ENCODE measurements around the gene IFI27L1.

Gene IFI27L1

DNA sequence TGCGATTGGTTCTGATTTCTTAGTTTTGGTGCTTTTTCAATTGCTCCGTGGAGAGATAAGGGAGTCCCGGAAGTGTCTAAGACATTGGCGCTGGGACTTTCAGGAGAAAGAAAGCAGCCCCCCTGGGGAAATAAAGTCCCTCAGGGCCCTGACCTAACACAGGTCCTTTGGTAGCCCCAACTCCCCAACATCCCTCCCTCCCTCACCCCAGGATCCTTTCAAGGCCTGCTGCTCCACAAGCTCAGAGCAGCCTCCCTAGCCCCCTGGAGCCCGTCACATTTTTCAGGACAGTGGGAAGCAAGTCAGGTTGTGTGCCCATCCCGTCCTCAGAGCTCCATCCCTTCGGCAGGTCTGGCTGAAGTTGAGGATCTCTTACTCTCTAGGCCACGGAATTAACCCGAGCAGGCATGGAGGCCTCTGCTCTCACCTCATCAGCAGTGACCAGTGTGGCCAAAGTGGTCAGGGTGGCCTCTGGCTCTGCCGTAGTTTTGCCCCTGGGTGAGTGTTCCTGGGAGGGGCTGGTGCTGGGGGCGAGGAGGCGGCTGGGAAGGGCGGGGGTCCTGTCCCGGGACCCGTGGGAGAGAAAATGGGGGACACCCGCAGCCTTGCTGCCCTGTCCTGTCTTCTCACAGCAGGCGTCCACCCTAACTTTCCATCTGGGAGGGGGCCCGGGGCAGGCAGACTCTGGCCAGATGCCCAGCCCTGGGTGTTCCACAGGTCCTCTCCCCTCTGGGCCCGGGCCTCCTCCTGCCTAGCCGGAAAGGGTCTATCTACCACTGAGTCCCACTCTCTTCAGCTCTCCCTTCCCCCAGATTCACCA, 30.4 kb downstream of the IFI27L1 start:
- no peak overlapping the region for H3K4me2 ChIP-seq (ENCODE audit: low read depth, low read length)

GRCh38 chr14:94112513-94113063, 31.5 kb downstream of the IFI27L1 start:
- no peak for DNase-seq
- TF ChIP-seq EZH2phosphoT487 (IDR thresholded peaks at IDR 0.05; ENCODE audit: low read length), result no peak
- TF ChIP-seq CTCF (IDR thresholded peaks at IDR 0.05; ENCODE audit: low read length), result no peak
- TF ChIP-seq EZH2 (optimal IDR thresholded peaks at IDR 0.05; ENCODE audit: low read depth, low read length), result no peak
- no peaks in the 10 kb centered on the region for H3K9me2 ChIP-seq (replicated peaks; ENCODE audit: insufficient read depth, low read length)
- H3K36me3 ChIP-seq (replicated peaks; ENCODE audit: insufficient read depth, low read length), result no peaks in the 10 kb centered on the region
- H3K9ac ChIP-seq (ENCODE audit: low read length), result no peak overlapping the region
- no peaks in the 10 kb centered on the region for H3F3A ChIP-seq (ENCODE audit: insufficient read depth, low read length)
- no peaks in the 10 kb centered on the region for H3K4me1 ChIP-seq (ENCODE audit: low read length)
- H3K27me3 ChIP-seq (replicated peaks; ENCODE audit: insufficient read depth, low read length), result no peaks in the 10 kb centered on the region
- H2AFZ ChIP-seq (ENCODE audit: low read length), result no peak overlapping the region
- no peak overlapping the region for H3K4me2 ChIP-seq (ENCODE audit: low read depth, low read length)
- no peaks in the 10 kb centered on the region for H3K9me3 ChIP-seq (replicated peaks; ENCODE audit: insufficient read depth, low read length)
- H4K20me1 ChIP-seq (ENCODE audit: insufficient read depth, low read length), result no peaks in the 10 kb centered on the region
- no peak overlapping the region for H3K27ac ChIP-seq (ENCODE audit: low read length)
- no peaks in the 10 kb centered on the region for H3K79me2 ChIP-seq (ENCODE audit: low read length)
- H3K4me3 ChIP-seq (ENCODE audit: low read length), result no peak overlapping the region

More for the DNA sequence above, 30.4 kb downstream of the IFI27L1 start:
- Histone ChIP-seq H3K4me3 (ENCODE audit: low read length) (no peak overlapping the region), H4K20me1 (ENCODE audit: insufficient read depth, low read length) (no peaks in the 10 kb centered on the region), H3K79me2 (ENCODE audit: low read length) (no peaks in the 10 kb centered on the region), H3K27ac (ENCODE audit: low read length) (no peak overlapping the region), H3K36me3 (replicated peaks; ENCODE audit: insufficient read depth, low read length) (no peaks in the 10 kb centered on the region), H3K4me1 (ENCODE audit: low read length) (no peaks in the 10 kb centered on the region), H3K9me3 (replicated peaks; ENCODE audit: insufficient read depth, low read length) (no peaks in the 10 kb centered on the region), H3K27me3 (replicated peaks; ENCODE audit: insufficient read depth, low read length) (no peaks in the 10 kb centered on the region), H2AFZ (ENCODE audit: low read length) (no peak overlapping the region), H3K9me2 (replicated peaks; ENCODE audit: insufficient read depth, low read length) (no peaks in the 10 kb centered on the region), H3K9ac (ENCODE audit: low read length) (no peak overlapping the region), H3F3A (ENCODE audit: insufficient read depth, low read length) (no peaks in the 10 kb centered on the region)
- no peak for TF ChIP-seq CTCF (IDR thresholded peaks at IDR 0.05; ENCODE audit: low read length)
- TF ChIP-seq EZH2phosphoT487 (IDR thresholded peaks at IDR 0.05; ENCODE audit: low read length), result no peak
- TF ChIP-seq EZH2 (optimal IDR thresholded peaks at IDR 0.05; ENCODE audit: low read depth, low read length), result no peak
- no peak for DNase-seq

DNA sequence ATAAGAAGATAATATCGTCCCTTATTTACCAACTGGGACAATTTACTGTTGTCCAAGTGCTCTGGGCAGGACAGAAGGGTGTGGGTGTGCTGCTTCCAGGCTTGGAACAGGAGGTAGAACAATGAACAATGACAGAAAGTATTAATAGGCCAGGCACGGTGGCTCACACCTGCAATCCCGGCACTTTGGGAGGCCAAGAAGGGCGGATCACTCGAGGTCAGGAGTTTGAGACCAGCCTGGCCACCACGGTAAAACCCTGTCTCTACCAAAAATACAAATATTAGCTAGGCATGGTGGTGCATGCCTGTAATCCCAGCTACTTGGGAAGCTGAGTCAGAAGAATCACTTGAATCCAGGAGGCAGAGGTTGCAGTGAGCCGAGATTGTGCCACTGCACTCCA, 32.0 kb downstream of the IFI27L1 start:
- Histone ChIP-seq H3K27ac (ENCODE audit: low read length) (no peak overlapping the region), H3K36me3 (replicated peaks; ENCODE audit: insufficient read depth, low read length) (no peaks in the 10 kb centered on the region), H3K4me3 (ENCODE audit: low read length) (no peak overlapping the region), H3K9ac (ENCODE audit: low read length) (no peak overlapping the region), H4K20me1 (ENCODE audit: insufficient read depth, low read length) (no peaks in the 10 kb centered on the region), H3K4me1 (ENCODE audit: low read length) (no peaks in the 10 kb centered on the region), H3K9me3 (replicated peaks; ENCODE audit: insufficient read depth, low read length) (no peaks in the 10 kb centered on the region), H2AFZ (ENCODE audit: low read length) (no peak overlapping the region), H3K4me2 (ENCODE audit: low read depth, low read length) (no peak overlapping the region), H3K27me3 (replicated peaks; ENCODE audit: insufficient read depth, low read length) (no peaks in the 10 kb centered on the region), H3F3A (ENCODE audit: insufficient read depth, low read length) (no peaks in the 10 kb centered on the region), H3K79me2 (ENCODE audit: low read length) (no peaks in the 10 kb centered on the region), H3K9me2 (replicated peaks; ENCODE audit: insufficient read depth, low read length) (no peaks in the 10 kb centered on the region)
- DNase-seq, result no peak
- TF ChIP-seq EZH2phosphoT487 (IDR thresholded peaks at IDR 0.05; ENCODE audit: low read length) (no peak), CTCF (IDR thresholded peaks at IDR 0.05; ENCODE audit: low read length) (no peak)

All from MM.1S (cell line).